T-helper 1 cell (primary cell): ENCODE results near the gene ZBTB7B.

Source experiments
- DNase-seq, 5 donors: peaks; one replicate each; pipeline ENCODE4 v3.0.0-alpha.2; 2012 to 2020

ZBTB7B gene

GRCh38 chr1:155062702-155063411 is 60.3 kb downstream of the ZBTB7B start:
- peak in 4 of 5 donors; percentile 55 to 74 (median 63) for DNase-seq

- peak; percentile 63 to 87 (median 78) for DNase-seq
Observed at GRCh38 chr1:155063550-155064110, 61.0 kb downstream of the ZBTB7B start, which contains the start of gene EFNA4. Gene EFNA4 (plus strand): TSS chr1:155063740. CDS start chr1:155063824, 84 bp downstream.

- DNase-seq = no peak
Observed at GRCh38 chr1:155064111-155064831, 61.7 kb downstream of the ZBTB7B start.

GRCh38 chr1:155064832-155065429 is 62.3 kb downstream of the ZBTB7B start:
- DNase-seq = no peak

GRCh38 chr1:155066777-155067176 is 64.2 kb downstream of the ZBTB7B start:
- DNase-seq = no peak
